Measurements from ENCODE around the gene FUT8. TPM values are rescaled to one million over a fixed set of nuclear protein-coding genes. Genes with fewer than 3 reads are reported as not detected.

The FUT8 gene
- total and polyA plus RNA-seq, 9 donors, result 9.2 to 21.1 (median 13.4) TPM

- DNase-seq, result no peak
- no peaks in the 10 kb centered on the region for H3K4me1 ChIP-seq (ENCODE audit: control insufficient read depth, insufficient read depth, low read length)
- no peaks in the 10 kb centered on the region for H3K27me3 ChIP-seq (ENCODE audit: control insufficient read depth, insufficient read depth, low read length)
- no peak overlapping the region for H3K4me3 ChIP-seq (ENCODE audit: low read length)
- H3K9me3 ChIP-seq (replicated peaks; ENCODE audit: control insufficient read depth, low read depth, low read length), result peaks cover 5% of the 10 kb centered on the region
- no CpG with 5 or more reads among the region's 3 CpGs for WGBS (ENCODE audit: insufficient coverage)
- no peaks in the 10 kb centered on the region for H3K36me3 ChIP-seq (ENCODE audit: control insufficient read depth, insufficient read depth, low read length)
- no peak overlapping the region for H3K27ac ChIP-seq (ENCODE audit: low read length)
Observed at GRCh38 chr14:65503771-65504170, 91.2 kb downstream of the FUT8 start.

- Histone ChIP-seq H3K9me3 (replicated peaks; ENCODE audit: control insufficient read depth, low read depth, low read length) (peaks cover 9% of the 10 kb centered on the region), H3K27me3 (ENCODE audit: control insufficient read depth, insufficient read depth, low read length) (no peaks in the 10 kb centered on the region), H3K27ac (ENCODE audit: low read length) (no peak overlapping the region), H3K36me3 (ENCODE audit: control insufficient read depth, insufficient read depth, low read length) (no peaks in the 10 kb centered on the region), H3K4me3 (ENCODE audit: low read length) (no peak overlapping the region), H3K4me1 (ENCODE audit: control insufficient read depth, insufficient read depth, low read length) (no peaks in the 10 kb centered on the region)
- DNase-seq, result no peak
- WGBS (ENCODE audit: insufficient coverage), result 40% methylated on average over 3 of the region's 6 CpGs
Observed at GRCh38 chr14:65506801-65507200, 94.3 kb downstream of the FUT8 start.

- H3K9me3 ChIP-seq (replicated peaks; ENCODE audit: control insufficient read depth, low read depth, low read length), result peaks cover 9% of the 10 kb centered on the region
- H3K4me1 ChIP-seq (ENCODE audit: control insufficient read depth, insufficient read depth, low read length), result no peaks in the 10 kb centered on the region
- H3K27me3 ChIP-seq (ENCODE audit: control insufficient read depth, insufficient read depth, low read length), result no peaks in the 10 kb centered on the region
- no peaks in the 10 kb centered on the region for H3K36me3 ChIP-seq (ENCODE audit: control insufficient read depth, insufficient read depth, low read length)
- H3K27ac ChIP-seq (ENCODE audit: low read length), result no peak overlapping the region
- no peak overlapping the region for H3K4me3 ChIP-seq (ENCODE audit: low read length)
- DNase-seq, result no peak
- WGBS (ENCODE audit: insufficient coverage), result no CpG with 5 or more reads among the region's 3 CpGs
Observed at GRCh38 chr14:65509842-65510241, 97.3 kb downstream of the FUT8 start.

GRCh38 chr14:65513671-65514070, 101.1 kb downstream of the FUT8 start:
- Histone ChIP-seq H3K36me3 (ENCODE audit: control insufficient read depth, insufficient read depth, low read length) (no peaks in the 10 kb centered on the region), H3K27me3 (ENCODE audit: control insufficient read depth, insufficient read depth, low read length) (no peaks in the 10 kb centered on the region), H3K4me1 (ENCODE audit: control insufficient read depth, insufficient read depth, low read length) (no peaks in the 10 kb centered on the region), H3K27ac (ENCODE audit: low read length) (no peak overlapping the region), H3K4me3 (ENCODE audit: low read length) (no peak overlapping the region), H3K9me3 (replicated peaks; ENCODE audit: control insufficient read depth, low read depth, low read length) (peaks cover 5% of the 10 kb centered on the region)
- no CpG with 5 or more reads among the region's 5 CpGs for WGBS (ENCODE audit: insufficient coverage)
- DNase-seq, result no peak

GRCh38 chr14:65517635-65518542, 105.4 kb downstream of the FUT8 start:
- Histone ChIP-seq H3K36me3 (ENCODE audit: control insufficient read depth, insufficient read depth, low read length) (no peaks in the 10 kb centered on the region), H3K4me3 (ENCODE audit: low read length) (no peak overlapping the region), H3K9me3 (replicated peaks; ENCODE audit: control insufficient read depth, low read depth, low read length) (no peaks in the 10 kb centered on the region), H3K4me1 (ENCODE audit: control insufficient read depth, insufficient read depth, low read length) (no peaks in the 10 kb centered on the region), H3K27me3 (ENCODE audit: control insufficient read depth, insufficient read depth, low read length) (no peaks in the 10 kb centered on the region), H3K27ac (ENCODE audit: low read length) (no peak overlapping the region)
- DNase-seq, result no peak

GRCh38 chr14:65528069-65528468, 115.5 kb downstream of the FUT8 start:
- WGBS (ENCODE audit: insufficient coverage), result 98% methylated on average over 11 of the region's 11 CpGs
- peaks cover 24% of the 10 kb centered on the region for H3K9me3 ChIP-seq (replicated peaks; ENCODE audit: control insufficient read depth, low read depth, low read length)

GRCh38 chr14:65531148-65531547, 118.6 kb downstream of the FUT8 start:
- Histone ChIP-seq H3K36me3 (ENCODE audit: control insufficient read depth, insufficient read depth, low read length) (no peaks in the 10 kb centered on the region), H3K27me3 (ENCODE audit: control insufficient read depth, insufficient read depth, low read length) (no peaks in the 10 kb centered on the region), H3K4me1 (ENCODE audit: control insufficient read depth, insufficient read depth, low read length) (no peaks in the 10 kb centered on the region), H3K27ac (ENCODE audit: low read length) (no peak overlapping the region), H3K9me3 (replicated peaks; ENCODE audit: control insufficient read depth, low read depth, low read length) (peaks cover 28% of the 10 kb centered on the region), H3K4me3 (ENCODE audit: low read length) (no peak overlapping the region)
- WGBS (ENCODE audit: insufficient coverage), result no CpG with 5 or more reads among the region's 3 CpGs
- no peak for DNase-seq

More at GRCh38 chr14:65528069-65528468, 115.5 kb downstream of the FUT8 start:
- H3K27ac ChIP-seq (ENCODE audit: low read length), result no peak overlapping the region
- no peaks in the 10 kb centered on the region for H3K27me3 ChIP-seq (ENCODE audit: control insufficient read depth, insufficient read depth, low read length)
- no peaks in the 10 kb centered on the region for H3K36me3 ChIP-seq (ENCODE audit: control insufficient read depth, insufficient read depth, low read length)
- H3K4me3 ChIP-seq (ENCODE audit: low read length), result no peak overlapping the region
- no peak for DNase-seq
- no peaks in the 10 kb centered on the region for H3K4me1 ChIP-seq (ENCODE audit: control insufficient read depth, insufficient read depth, low read length)

GRCh38 chr14:65533736-65534404, 121.3 kb downstream of the FUT8 start:
- Histone ChIP-seq H3K4me1 (ENCODE audit: control insufficient read depth, insufficient read depth, low read length) (no peaks in the 10 kb centered on the region), H3K4me3 (ENCODE audit: low read length) (no peak overlapping the region), H3K36me3 (ENCODE audit: control insufficient read depth, insufficient read depth, low read length) (no peaks in the 10 kb centered on the region), H3K27ac (ENCODE audit: low read length) (no peak overlapping the region), H3K9me3 (replicated peaks; ENCODE audit: control insufficient read depth, low read depth, low read length) (peaks cover 29% of the 10 kb centered on the region), H3K27me3 (ENCODE audit: control insufficient read depth, insufficient read depth, low read length) (no peaks in the 10 kb centered on the region)
- WGBS (ENCODE audit: insufficient coverage), result no CpG with 5 or more reads among the region's 4 CpGs
- DNase-seq, result no peak

- no peaks in the 10 kb centered on the region for H3K4me1 ChIP-seq (ENCODE audit: control insufficient read depth, insufficient read depth, low read length)
- H3K4me3 ChIP-seq (ENCODE audit: low read length), result no peak overlapping the region
- H3K36me3 ChIP-seq (ENCODE audit: control insufficient read depth, insufficient read depth, low read length), result no peaks in the 10 kb centered on the region
- H3K27me3 ChIP-seq (ENCODE audit: control insufficient read depth, insufficient read depth, low read length), result no peaks in the 10 kb centered on the region
- DNase-seq, result no peak
- WGBS (ENCODE audit: insufficient coverage), result no CpG with 5 or more reads among the region's 2 CpGs
- peaks cover 20% of the 10 kb centered on the region for H3K9me3 ChIP-seq (replicated peaks; ENCODE audit: control insufficient read depth, low read depth, low read length)
- H3K27ac ChIP-seq (ENCODE audit: low read length), result no peak overlapping the region
Observed at GRCh38 chr14:65536781-65537423, 124.4 kb downstream of the FUT8 start.

- no peak overlapping the region for H3K27ac ChIP-seq (ENCODE audit: low read length)
- no peaks in the 10 kb centered on the region for H3K4me1 ChIP-seq (ENCODE audit: control insufficient read depth, insufficient read depth, low read length)
- H3K36me3 ChIP-seq (ENCODE audit: control insufficient read depth, insufficient read depth, low read length), result no peaks in the 10 kb centered on the region
- no peak overlapping the region for H3K4me3 ChIP-seq (ENCODE audit: low read length)
- no peaks in the 10 kb centered on the region for H3K27me3 ChIP-seq (ENCODE audit: control insufficient read depth, insufficient read depth, low read length)
- no peak for DNase-seq
- WGBS (ENCODE audit: insufficient coverage), result no CpG with 5 or more reads among the region's 2 CpGs
- no peaks in the 10 kb centered on the region for H3K9me3 ChIP-seq (replicated peaks; ENCODE audit: control insufficient read depth, low read depth, low read length)
Observed at GRCh38 chr14:65548878-65549277, 136.3 kb downstream of the FUT8 start.

Measured in muscle of leg (tissue), 11 donors.